ENCODE data around the gene ITSN2.
A peak's percentile ranks its signal among the peaks of the same experiment; 100 is the strongest.
"Not testable (repeated sequence)": the region's sequence is repeated elsewhere in the genome, so short reads cannot be mapped to it uniquely, and the experiment has no call there.

Gene ITSN2

GRCh38 chr2:24360050-24360962 lies at the start of gene ITSN2:
Gene ITSN2 (minus strand): TSS chr2:24360536. CDS start chr2:24328082, 32,454 bp downstream.
- no peak for TF ChIP-seq CTCF (IDR thresholded peaks at IDR 0.05; ENCODE audit: low read depth, low read length)
- peak within 1 kb of the TSS; percentile 77 to 83 for H3K4me3 ChIP-seq (replicated peaks in 1 of 2; ENCODE audit: low read depth in 2 of 2, low read length in 2 of 2)
- peak; percentile 67 to 70 for DNase-seq (ENCODE audit: low read depth in 2 of 2)

DNA sequence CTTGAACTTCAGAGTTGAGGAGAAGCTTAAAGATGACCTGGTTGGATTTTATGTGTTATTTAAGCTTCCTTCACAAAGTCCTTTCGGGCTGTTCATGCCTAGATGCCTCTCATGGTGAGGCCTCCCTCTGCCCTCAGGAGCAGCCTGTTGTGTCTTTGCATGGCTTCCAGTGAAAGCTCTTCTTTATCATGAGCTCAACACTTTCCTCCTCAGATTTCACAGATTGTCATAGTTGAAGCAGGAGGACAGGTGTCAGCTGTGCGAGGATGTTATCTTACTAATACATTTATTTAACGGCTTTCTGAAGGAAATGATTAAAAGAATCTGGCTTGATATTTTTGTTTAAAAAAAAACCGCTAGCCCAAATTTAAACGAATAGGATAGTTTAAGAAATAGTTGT lies 48.8 kb upstream of the ITSN2 start:
- no peak overlapping the region for H3K4me3 ChIP-seq (replicated peaks in 1 of 2; ENCODE audit: low read depth in 2 of 2, low read length in 2 of 2)
- no peak for TF ChIP-seq CTCF (IDR thresholded peaks at IDR 0.05; ENCODE audit: low read depth, low read length)

GRCh38 chr2:24408704-24409103 lies 48.4 kb upstream of the ITSN2 start:
- DNase-seq (ENCODE audit: low read depth in 2 of 2); H3K4me3 ChIP-seq (replicated peaks in 1 of 2; ENCODE audit: low read depth in 2 of 2, low read length in 2 of 2): not testable (repeated sequence)

More for the DNA sequence above, 48.8 kb upstream of the ITSN2 start:
- no peak for DNase-seq (ENCODE audit: low read depth in 2 of 2)

DNA sequence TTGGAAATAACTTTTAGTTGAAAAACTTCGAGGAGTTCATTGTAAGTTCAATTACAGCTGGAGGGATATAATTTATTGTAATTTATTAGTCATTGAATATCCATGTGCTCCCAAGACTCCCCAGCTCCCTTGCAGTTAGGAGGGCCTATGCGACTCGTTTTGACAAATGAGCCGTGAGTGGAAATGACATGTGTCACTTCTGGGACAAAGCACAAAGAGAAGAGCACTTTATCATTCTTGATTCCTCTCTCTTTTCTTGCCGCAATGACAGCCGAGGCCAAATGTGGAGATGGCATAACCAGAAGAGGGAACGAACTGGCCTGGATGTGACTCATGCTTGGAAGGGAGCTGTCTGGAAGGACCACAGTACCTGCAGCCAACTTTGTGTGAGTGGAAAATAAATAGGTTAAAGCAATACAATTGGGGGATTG lies 44.2 kb upstream of the ITSN2 start:
- peak; percentile 15 to 39 for DNase-seq (ENCODE audit: low read depth in 2 of 2)
- no peak overlapping the region for H3K4me3 ChIP-seq (replicated peaks in 1 of 2; ENCODE audit: low read depth in 2 of 2, low read length in 2 of 2)
- TF ChIP-seq CTCF (IDR thresholded peaks at IDR 0.05; ENCODE audit: low read depth, low read length) = no peak

- no peak overlapping the region for H3K4me3 ChIP-seq (replicated peaks in 1 of 2; ENCODE audit: low read depth in 2 of 2, low read length in 2 of 2)
- TF ChIP-seq CTCF (IDR thresholded peaks at IDR 0.05; ENCODE audit: low read depth, low read length) = no peak
- no peak for DNase-seq (ENCODE audit: low read depth in 2 of 2)
Measured at GRCh38 chr2:24403832-24404212, 43.5 kb upstream of the ITSN2 start.

- H3K4me3 ChIP-seq (replicated peaks in 1 of 2; ENCODE audit: low read depth in 2 of 2, low read length in 2 of 2) = no peak overlapping the region
- TF ChIP-seq CTCF (IDR thresholded peaks at IDR 0.05; ENCODE audit: low read depth, low read length) = no peak
- no peak for DNase-seq (ENCODE audit: low read depth in 2 of 2)
Measured at GRCh38 chr2:24403168-24403831, 43.0 kb upstream of the ITSN2 start.
